Activated naive CD8-positive, alpha-beta T cell treated with anti-CD3 and anti-CD28 coated beads, Interleukin-2, amount 10 ng/mL, durations not matched to agents 7 days and 5 days (primary cell): ENCODE measurements around the gene OR10AD1. TPM values are rescaled to one million over a fixed set of nuclear protein-coding genes. Genes with fewer than 3 reads are reported as not detected.

Experiments used
- ATAC-seq: fragments of 150-1000 bp; cut with Tn5 transposase; one replicate; pipeline ENCODE4 v1.10.0; 2021; ENCODE audit warnings: low read depth, moderate library complexity
- POLR2A ChIA-PET: fragments of 350-600 bp; sonication (Branson Sonifier 250); formaldehyde crosslinking; loops from one replicate; lab custom pipeline; 2021; ENCODE audit warnings: antibody characterized with exemption; lab: Charles Lee
- DNase-seq: peaks from one replicate; pipeline ENCODE4 v3.0.0; 2021
- H3K27ac Mint-ChIP-seq: one replicate; pipeline ENCODE4 v1.8.0; 2022; ENCODE audit warnings: mild to moderate bottlenecking, mixed read lengths
- H3K27me3 Mint-ChIP-seq: one replicate; pipeline ENCODE4 v1.8.0; 2022; ENCODE audit warnings: mild to moderate bottlenecking, moderate library complexity, mixed read lengths
- H3K36me3 Mint-ChIP-seq: one replicate; pipeline ENCODE4 v1.8.0; 2021; ENCODE audit warnings: mild to moderate bottlenecking, mixed read lengths
- H3K4me1 Mint-ChIP-seq: one replicate; pipeline ENCODE4 v1.8.0; 2021; ENCODE audit warnings: mixed read lengths
- H3K4me3 Mint-ChIP-seq: one replicate; pipeline ENCODE4 v1.8.0; 2022; ENCODE audit warnings: mild to moderate bottlenecking, moderate library complexity, mixed read lengths
- H3K9me3 Mint-ChIP-seq: one replicate; pipeline ENCODE4 v1.8.0; 2021; ENCODE audit warnings: mixed read lengths
- total RNA-seq, 2 experiments: library from RNA; stranded (reverse); gene quantifications; one replicate each; pipeline ENCODE4 v1.2.3, GENCODE V29; 2021

Gene OR10AD1
- total RNA-seq, 2 experiments from 2014 or later = not detected

- no peak for ATAC-seq
- no peaks in the 10 kb centered on the region for H3K36me3 Mint-ChIP-seq
- H3K9me3 Mint-ChIP-seq = no peaks in the 10 kb centered on the region
- DNase-seq = no peak
- H3K4me1 Mint-ChIP-seq = peaks cover 15% of the 10 kb centered on the region
- H3K4me3 Mint-ChIP-seq = no peak overlapping the region
- POLR2A ChIA-PET = interaction anchor here (0.5 kb wide), 1 partner anchor 11 kb away, joined by 5 read pairs; no protein-coding TSS in a partner anchor
- H3K27ac Mint-ChIP-seq = no peak overlapping the region
- peaks cover 49% of the 10 kb centered on the region for H3K27me3 Mint-ChIP-seq
Measured at GRCh38 chr12:48185181-48185919, 17.7 kb downstream of the OR10AD1 start.

- H3K27me3 Mint-ChIP-seq = peaks cover 47% of the 10 kb centered on the region
- POLR2A ChIA-PET = no interaction called here
- H3K4me1 Mint-ChIP-seq = peaks cover 15% of the 10 kb centered on the region
- peak overlapping the region; percentile 11 for H3K4me3 Mint-ChIP-seq
- no peaks in the 10 kb centered on the region for H3K9me3 Mint-ChIP-seq
- no peaks in the 10 kb centered on the region for H3K36me3 Mint-ChIP-seq
- no peak overlapping the region for H3K27ac Mint-ChIP-seq
- ATAC-seq = no peak
- no peak for DNase-seq
Measured at GRCh38 chr12:48184549-48184922, 18.6 kb downstream of the OR10AD1 start.

- H3K4me1 Mint-ChIP-seq = peaks cover 15% of the 10 kb centered on the region
- H3K27me3 Mint-ChIP-seq = peaks cover 47% of the 10 kb centered on the region
- H3K9me3 Mint-ChIP-seq = no peaks in the 10 kb centered on the region
- no peak overlapping the region for H3K27ac Mint-ChIP-seq
- POLR2A ChIA-PET = interaction anchor here (1.0 to 1.7 kb wide), 3 partner anchors 13 to 27 kb away, joined by 3 to 10 read pairs (median 5); partner anchors contain the start of gene ASB8
- no peak for DNase-seq
- no peaks in the 10 kb centered on the region for H3K36me3 Mint-ChIP-seq
- ATAC-seq = peak; percentile 5
- H3K4me3 Mint-ChIP-seq = peak overlapping the region; percentile 64
Measured at GRCh38 chr12:48183876-48184548, 19.1 kb downstream of the OR10AD1 start.

GRCh38 chr12:48183091-48183875, 19.8 kb downstream of the OR10AD1 start, which contains the start of gene CCDC184:
TSS of gene CCDC184 (plus strand) at chr12:48183644. CDS start at chr12:48184123, 479 bp downstream.
- POLR2A ChIA-PET = interaction anchor here (1.0 to 1.7 kb wide), 3 partner anchors 14 to 26 kb away, joined by 3 to 10 read pairs (median 5); partner anchors contain the start of gene ASB8
- Mint-ChIP-seq H3K9me3 (no peaks in the 10 kb centered on the region), H3K36me3 (no peaks in the 10 kb centered on the region), H3K27ac (peak within 1 kb of the TSS; percentile 39), H3K27me3 (peaks cover 49% of the 10 kb centered on the region), H3K4me1 (peaks cover 15% of the 10 kb centered on the region), H3K4me3 (peak within 1 kb of the TSS; percentile 93)
- peak; percentile 70 for ATAC-seq
- peak; percentile 76 for DNase-seq

- peak overlapping the region; percentile 93 for H3K4me3 Mint-ChIP-seq
- peaks cover 49% of the 10 kb centered on the region for H3K27me3 Mint-ChIP-seq
- no peaks in the 10 kb centered on the region for H3K36me3 Mint-ChIP-seq
- peaks cover 15% of the 10 kb centered on the region for H3K4me1 Mint-ChIP-seq
- no peak overlapping the region for H3K27ac Mint-ChIP-seq
- ATAC-seq (no peak), DNase-seq (no peak)
- POLR2A ChIA-PET = interaction anchor here (1.0 to 1.7 kb wide), 2 partner anchors 16 to 25 kb away, joined by 3 to 10 read pairs; partner anchors contain the start of gene ASB8
- no peaks in the 10 kb centered on the region for H3K9me3 Mint-ChIP-seq
Measured at GRCh38 chr12:48182631-48183030, 20.5 kb downstream of the OR10AD1 start.

GRCh38 chr12:48180857-48181495, 22.1 kb downstream of the OR10AD1 start:
- Mint-ChIP-seq H3K27me3 (peaks cover 49% of the 10 kb centered on the region), H3K4me3 (no peak overlapping the region), H3K4me1 (peaks cover 15% of the 10 kb centered on the region)

GRCh38 chr12:48180424-48180823, 22.7 kb downstream of the OR10AD1 start:
- ATAC-seq (no peak), DNase-seq (no peak)
- Mint-ChIP-seq H3K36me3 (no peaks in the 10 kb centered on the region), H3K9me3 (no peaks in the 10 kb centered on the region), H3K4me3 (no peak overlapping the region), H3K27ac (no peak overlapping the region), H3K4me1 (peaks cover 20% of the 10 kb centered on the region), H3K27me3 (peaks cover 44% of the 10 kb centered on the region)
- POLR2A ChIA-PET = no interaction called here

More at GRCh38 chr12:48180857-48181495, 22.1 kb downstream of the OR10AD1 start:
- Mint-ChIP-seq H3K27ac (no peak overlapping the region), H3K36me3 (no peaks in the 10 kb centered on the region), H3K9me3 (no peaks in the 10 kb centered on the region)
- POLR2A ChIA-PET = no interaction called here
- DNase-seq = no peak
- ATAC-seq = no peak

- DNase-seq = no peak
- no peak for ATAC-seq
- Mint-ChIP-seq H3K27ac (no peak overlapping the region), H3K27me3 (peaks cover 34% of the 10 kb centered on the region), H3K36me3 (no peaks in the 10 kb centered on the region), H3K9me3 (no peaks in the 10 kb centered on the region), H3K4me3 (no peak overlapping the region), H3K4me1 (peaks cover 19% of the 10 kb centered on the region)
- POLR2A ChIA-PET = no interaction called here
Measured at GRCh38 chr12:48179466-48179865, 23.6 kb downstream of the OR10AD1 start.

- Mint-ChIP-seq H3K9me3 (no peaks in the 10 kb centered on the region), H3K36me3 (no peaks in the 10 kb centered on the region), H3K27me3 (peaks cover 29% of the 10 kb centered on the region), H3K27ac (no peak overlapping the region), H3K4me3 (no peak overlapping the region), H3K4me1 (peaks cover 17% of the 10 kb centered on the region)
- POLR2A ChIA-PET = no interaction called here
- DNase-seq (no peak), ATAC-seq (no peak)
Measured at GRCh38 chr12:48177982-48178381, 25.1 kb downstream of the OR10AD1 start.

- H3K27ac Mint-ChIP-seq = no peak overlapping the region
- POLR2A ChIA-PET = interaction anchor here (1.0 kb wide), 1 partner anchor 23 kb away, joined by 3 read pairs; no protein-coding TSS in a partner anchor
Measured at GRCh38 chr12:48176417-48176751, 26.7 kb downstream of the OR10AD1 start.

GRCh38 chr12:48175613-48176416, 27.3 kb downstream of the OR10AD1 start:
- POLR2A ChIA-PET = interaction anchor here (0.7 to 1.0 kb wide), 2 partner anchors 24 to 409 kb away, joined by 3 read pairs; no protein-coding TSS in a partner anchor
- H3K27ac Mint-ChIP-seq = peak overlapping the region; percentile 44
- ATAC-seq = no peak

More at GRCh38 chr12:48176417-48176751, 26.7 kb downstream of the OR10AD1 start:
- Mint-ChIP-seq H3K4me3 (peak overlapping the region; percentile 70), H3K36me3 (no peaks in the 10 kb centered on the region), H3K4me1 (peaks cover 11% of the 10 kb centered on the region), H3K9me3 (no peaks in the 10 kb centered on the region), H3K27me3 (peaks cover 21% of the 10 kb centered on the region)
- no peak for DNase-seq
- no peak for ATAC-seq

GRCh38 chr12:48169011-48169410, 34.1 kb downstream of the OR10AD1 start:
- no peaks in the 10 kb centered on the region for H3K36me3 Mint-ChIP-seq
- H3K4me1 Mint-ChIP-seq = peaks cover 2% of the 10 kb centered on the region
- no peak for DNase-seq
- POLR2A ChIA-PET = no interaction called here
- ATAC-seq = no peak
- no peak overlapping the region for H3K4me3 Mint-ChIP-seq
- no peaks in the 10 kb centered on the region for H3K9me3 Mint-ChIP-seq
- no peak overlapping the region for H3K27ac Mint-ChIP-seq
- peaks cover 19% of the 10 kb centered on the region for H3K27me3 Mint-ChIP-seq

More at GRCh38 chr12:48175613-48176416, 27.3 kb downstream of the OR10AD1 start:
- no peaks in the 10 kb centered on the region for H3K9me3 Mint-ChIP-seq
- no peaks in the 10 kb centered on the region for H3K36me3 Mint-ChIP-seq
- DNase-seq = no peak
- H3K4me3 Mint-ChIP-seq = peak overlapping the region; percentile 70
- peaks cover 11% of the 10 kb centered on the region for H3K4me1 Mint-ChIP-seq
- H3K27me3 Mint-ChIP-seq = peaks cover 20% of the 10 kb centered on the region
